Fibroblast of lung (primary cell): ENCODE data around the gene AFF2. TPM values are rescaled to one million over a fixed set of nuclear protein-coding genes. Genes with fewer than 3 reads are reported as not detected.

Experiments used
- DNase-seq, 2 donors: peaks; one replicate each; pipeline versions ENCODE4 v3.0.0 to v3.0.0-alpha.2; 2010; ENCODE audit warnings: low read depth in 2 of 2
- H2AFZ ChIP-seq: 2 replicates; pipeline ENCODE4 v1.5.1; 2012; ENCODE audit warnings: low read length, control low read depth, inconsistent platforms
- H3K27ac ChIP-seq: 2 replicates; pipeline ENCODE4 v1.5.1; 2011; ENCODE audit warnings: low read length, control low read depth; ENCODE audit not compliant: insufficient read depth
- H3K27me3 ChIP-seq: 2 replicates; pipeline ENCODE4 v1.5.1; 2011; ENCODE audit warnings: mild to moderate bottlenecking, low read length; ENCODE audit not compliant: control insufficient read depth, insufficient read depth
- H3K36me3 ChIP-seq: 2 replicates; pipeline ENCODE4 v1.5.1; 2011; ENCODE audit warnings: low read length; ENCODE audit not compliant: control insufficient read depth, insufficient read depth
- H3K4me1 ChIP-seq: 2 replicates; pipeline ENCODE4 v1.5.1; 2011; ENCODE audit warnings: low read length; ENCODE audit not compliant: control insufficient read depth, insufficient read depth; ENCODE audit errors: extremely low read depth
- H3K4me2 ChIP-seq: 2 replicates; pipeline ENCODE4 v1.5.1; 2011; ENCODE audit warnings: low read length, control low read depth; ENCODE audit not compliant: insufficient read depth; ENCODE audit errors: extremely low read depth
- H3K4me3 ChIP-seq, 4 experiments: fragments of 200-600 bp in 1 of 4; sonication (generic) in 1 of 4; replicated peaks in 1 of 4; 2 replicates each; pipeline ENCODE4 v1.5.1; 2011 to 2016; ENCODE audit warnings: low read length in 4 of 4, low read depth in 3 of 4, mild to moderate bottlenecking in 3 of 4, control low read depth in 2 of 4, inconsistent platforms in 1 of 4, mixed read lengths in 1 of 4; ENCODE audit not compliant: insufficient read depth in 1 of 4; ENCODE audit errors: control extremely low read depth in 1 of 4
- H3K79me2 ChIP-seq: 2 replicates; pipeline ENCODE4 v1.5.1; 2012; ENCODE audit warnings: mild to moderate bottlenecking, low read length, inconsistent platforms; ENCODE audit not compliant: control insufficient read depth, insufficient read depth
- H3K9ac ChIP-seq: 2 replicates; pipeline ENCODE4 v1.5.1; 2011; ENCODE audit warnings: mild to moderate bottlenecking, low read length, control low read depth; ENCODE audit not compliant: insufficient read depth
- H3K9me3 ChIP-seq: 2 replicates; pipeline ENCODE4 v1.5.1; 2012; ENCODE audit warnings: low read depth, low read length; ENCODE audit not compliant: control insufficient read depth, insufficient read depth
- H4K20me1 ChIP-seq: 2 replicates; pipeline ENCODE4 v1.5.1; 2011; ENCODE audit warnings: low read length; ENCODE audit not compliant: control insufficient read depth, insufficient read depth; ENCODE audit errors: extremely low read depth
- EZH2 ChIP-seq: IDR thresholded peaks from 2 replicates; pipeline ENCODE4 v1.5.1; 2012; ENCODE audit warnings: low read length, control low read depth, mild to moderate bottlenecking; ENCODE audit errors: missing control alignments
- polyA plus RNA-seq, 2 donors: library from polyadenylated mRNA; depleted of rRNA in 1 of 2; stranded (reverse) in 1 of 2; unstranded in 1 of 2; fragments of >200 nt; gene quantifications; 2 replicates each; pipeline ENCODE4 v1.2.1, GENCODE V29; 2011 to 2012; ENCODE audit warnings: missing spikeins in 1 of 2
- total RNA-seq: library from RNA; depleted of rRNA; stranded (reverse); fragments of >200 nt; gene quantifications from 2 replicates; pipeline ENCODE4 v1.2.1, GENCODE V29; 2014
- TF ChIP-seq, protein P1 (sequence below), 2 donors: IDR thresholded peaks in 1 of 2; conservative IDR thresholded peaks in 1 of 2; 1 replicate in 1 of 2; 2 replicates in 1 of 2; pipeline ENCODE4 v1.5.1; 2011 to 2012; ENCODE audit warnings: low read length in 2 of 2, control low read depth in 1 of 2, inconsistent platforms in 1 of 2, low read depth in 1 of 2, mild to moderate bottlenecking in 1 of 2

AFF2 gene
- total and polyA plus RNA-seq, 2 donors (not counting 1 experiment from before 2014, with no cell fraction given): under 0.01 to 0.05 TPM

GRCh38 chrX:148885203-148885602 is 384.8 kb downstream of the AFF2 start:
- Histone ChIP-seq H3K27ac (no peak overlapping the region), H4K20me1 (no peaks in the 10 kb centered on the region), H3K27me3 (no peaks in the 10 kb centered on the region), H3K36me3 (no peaks in the 10 kb centered on the region), H3K9ac (no peak overlapping the region), H3K4me2 (no peak overlapping the region), H2AFZ (no peak overlapping the region), H3K79me2 (no peaks in the 10 kb centered on the region), H3K4me3 (no peak overlapping the region), H3K4me1 (no peaks in the 10 kb centered on the region), H3K9me3 (no peaks in the 10 kb centered on the region)
- no peak for DNase-seq
- TF ChIP-seq EZH2: no peak
- TF ChIP-seq, protein P1, sequence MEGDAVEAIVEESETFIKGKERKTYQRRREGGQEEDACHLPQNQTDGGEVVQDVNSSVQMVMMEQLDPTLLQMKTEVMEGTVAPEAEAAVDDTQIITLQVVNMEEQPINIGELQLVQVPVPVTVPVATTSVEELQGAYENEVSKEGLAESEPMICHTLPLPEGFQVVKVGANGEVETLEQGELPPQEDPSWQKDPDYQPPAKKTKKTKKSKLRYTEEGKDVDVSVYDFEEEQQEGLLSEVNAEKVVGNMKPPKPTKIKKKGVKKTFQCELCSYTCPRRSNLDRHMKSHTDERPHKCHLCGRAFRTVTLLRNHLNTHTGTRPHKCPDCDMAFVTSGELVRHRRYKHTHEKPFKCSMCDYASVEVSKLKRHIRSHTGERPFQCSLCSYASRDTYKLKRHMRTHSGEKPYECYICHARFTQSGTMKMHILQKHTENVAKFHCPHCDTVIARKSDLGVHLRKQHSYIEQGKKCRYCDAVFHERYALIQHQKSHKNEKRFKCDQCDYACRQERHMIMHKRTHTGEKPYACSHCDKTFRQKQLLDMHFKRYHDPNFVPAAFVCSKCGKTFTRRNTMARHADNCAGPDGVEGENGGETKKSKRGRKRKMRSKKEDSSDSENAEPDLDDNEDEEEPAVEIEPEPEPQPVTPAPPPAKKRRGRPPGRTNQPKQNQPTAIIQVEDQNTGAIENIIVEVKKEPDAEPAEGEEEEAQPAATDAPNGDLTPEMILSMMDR (conservative IDR thresholded peaks at IDR 0.05 in 1 of 2, IDR thresholded peaks at IDR 0.05 in 1 of 2; ENCODE audit: low read depth in 1 of 2, low read length in 2 of 2): no peak

- no peak overlapping the region for H3K4me3 ChIP-seq
- H3K4me1 ChIP-seq: no peaks in the 10 kb centered on the region
- H3K27me3 ChIP-seq: no peaks in the 10 kb centered on the region
- DNase-seq: no peak
- H3K36me3 ChIP-seq: no peaks in the 10 kb centered on the region
- H2AFZ ChIP-seq: no peak overlapping the region
- H3K4me2 ChIP-seq: no peak overlapping the region
- no peak overlapping the region for H3K27ac ChIP-seq
- H3K9ac ChIP-seq: no peak overlapping the region
- H4K20me1 ChIP-seq: no peaks in the 10 kb centered on the region
- TF ChIP-seq, protein P1 (conservative IDR thresholded peaks at IDR 0.05 in 1 of 2, IDR thresholded peaks at IDR 0.05 in 1 of 2; ENCODE audit: low read depth in 1 of 2, low read length in 2 of 2): no peak
- no peak for TF ChIP-seq EZH2
- H3K79me2 ChIP-seq: no peaks in the 10 kb centered on the region
- H3K9me3 ChIP-seq: no peaks in the 10 kb centered on the region
Observed at GRCh38 chrX:148893395-148893794, 393.0 kb downstream of the AFF2 start.

DNA sequence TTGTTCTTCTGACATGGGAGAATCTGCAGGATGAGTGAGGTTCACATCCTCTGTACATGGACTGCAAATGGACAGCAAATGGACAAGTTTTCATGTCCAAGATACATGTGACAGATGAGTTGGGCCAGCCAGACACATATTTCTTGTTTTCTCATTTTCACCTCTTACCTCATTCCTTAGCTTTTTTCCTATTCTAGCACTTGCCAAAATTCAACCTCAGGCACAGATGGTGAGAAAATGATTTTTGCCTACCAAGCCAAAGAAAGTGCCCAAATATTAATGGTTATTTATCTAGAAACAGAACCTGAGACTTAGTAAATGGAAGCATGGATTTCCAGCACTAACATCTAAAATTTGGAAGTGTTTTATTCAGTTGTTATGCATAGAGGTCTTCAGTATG is 402.2 kb downstream of the AFF2 start:
- Histone ChIP-seq H3K4me3 (no peak overlapping the region), H3K4me2 (no peak overlapping the region), H3K4me1 (no peaks in the 10 kb centered on the region), H3K36me3 (no peaks in the 10 kb centered on the region), H3K9me3 (no peaks in the 10 kb centered on the region), H3K27me3 (no peaks in the 10 kb centered on the region), H3K79me2 (no peaks in the 10 kb centered on the region), H3K27ac (no peak overlapping the region), H3K9ac (no peak overlapping the region), H2AFZ (no peak overlapping the region), H4K20me1 (no peaks in the 10 kb centered on the region)
- TF ChIP-seq, protein P1 (conservative IDR thresholded peaks at IDR 0.05 in 1 of 2, IDR thresholded peaks at IDR 0.05 in 1 of 2; ENCODE audit: low read depth in 1 of 2, low read length in 2 of 2): no peak
- TF ChIP-seq EZH2: no peak
- DNase-seq: no peak
